Measurements from ENCODE around the gene MAP3K14.

GRCh38 chr17:45267436-45268055 is 49.3 kb downstream of the MAP3K14 start:
- TF ChIP-seq ZNF274 (IDR thresholded peaks at IDR 0.05; ENCODE audit: low read depth, low read length) (no peak), YY1 (IDR thresholded peaks at IDR 0.05; ENCODE audit: insufficient read depth, insufficient read length) (no peak)
